A549 (cell line): ENCODE data around the gene TJP2. TPM values are rescaled to one million over a fixed set of nuclear protein-coding genes. Genes with fewer than 3 reads are reported as not detected.
A peak's percentile ranks its signal among the peaks of the same experiment; 100 is the strongest.

Source experiments
- ATAC-seq, 2 experiments: fragments of 200-7000 bp in 1 of 2; fragments of >200 bp in 1 of 2; cut with Nextera tagmentation in 1 of 2; cut with Tn5 transposase in 1 of 2; 3 replicates each; pipeline versions ENCODE4 v1.8.0 to v1.9.1; 2018 to 2020; ENCODE audit warnings: mild to moderate bottlenecking in 1 of 2, moderate library complexity in 1 of 2
- CTCF ChIA-PET: fragments of 300-600 bp; sonication (Branson Sonifier 250); formaldehyde crosslinking; extraction: SDS; loops from one replicate; lab custom pipeline; 2021; ENCODE audit warnings: antibody characterized with exemption, inconsistent platforms; lab: Yijun Ruan, JAX
- POLR2A ChIA-PET: fragments of 350-600 bp; formaldehyde crosslinking; extraction: SDS; loops from one replicate; lab custom pipeline; 2021; ENCODE audit warnings: antibody characterized with exemption, inconsistent platforms; lab: Yijun Ruan, JAX
- DNase-seq, 2 experiments: peaks; one replicate each; pipeline versions ENCODE4 v3.0.0 to v3.0.0-alpha.2; 2011 to 2016; ENCODE audit warnings: low read depth in 1 of 2, low spot score in 1 of 2
- FAIRE-seq: peaks from 2 replicates; lab custom pipeline; 2011; peaks lifted over from hg19 to GRCh38; lab: Jason Lieb, UNC
- H3K27ac ChIP-seq, 2 experiments: fragments of >200 bp; sonication (Bioruptor Twin); formaldehyde crosslinking; 3 replicates each; pipeline ENCODE4 v1.5.1; 2016 to 2017
- H3K4me1 ChIP-seq: fragments of >200 bp; sonication (Bioruptor Twin); formaldehyde crosslinking; 3 replicates; pipeline ENCODE4 v1.6.1; 2016
- H3K4me2 ChIP-seq: fragments of >200 bp; sonication (Bioruptor Twin); formaldehyde crosslinking; 3 replicates; pipeline ENCODE4 v1.6.1; 2016
- H3K4me3 ChIP-seq: fragments of >200 bp; sonication (Bioruptor Twin); formaldehyde crosslinking; 3 replicates; pipeline ENCODE4 v1.5.1; 2016
- H3K9me3 ChIP-seq: fragments of >200 bp; sonication (Bioruptor Twin); formaldehyde crosslinking; 3 replicates; pipeline ENCODE4 v1.6.1; 2016
- ATOH8 ChIP-seq: fragments of 250-450 bp; sonication (Bioruptor Pico); IDR thresholded peaks from 2 replicates; pipeline ENCODE4 v1.5.0; 2020; ENCODE audit warnings: low read depth, mild to moderate bottlenecking, moderate library complexity
- CTCF ChIP-seq: fragments of >200 bp; sonication (Bioruptor Twin); formaldehyde crosslinking; IDR thresholded peaks from 3 replicates; pipeline ENCODE4 v1.5.1; 2016
- FOXS1 ChIP-seq: fragments of 250-450 bp; sonication (Bioruptor Pico); IDR thresholded peaks from 2 replicates; pipeline ENCODE4 v1.5.0; 2020; ENCODE audit warnings: mild to moderate bottlenecking, moderate library complexity
- HDAC2 ChIP-seq: fragments of 200-600 bp; sonication (generic); IDR thresholded peaks from 2 replicates; pipeline ENCODE4 v1.6.1; 2016
- HES2 ChIP-seq: fragments of >200 bp; sonication (Bioruptor Twin); formaldehyde crosslinking; IDR thresholded peaks from 2 replicates; pipeline ENCODE4 v1.6.1; 2016
- HOXA7 ChIP-seq: fragments of 250-450 bp; sonication (Bioruptor Pico); IDR thresholded peaks from 2 replicates; pipeline ENCODE4 v1.5.0; 2020; ENCODE audit warnings: mild to moderate bottlenecking, moderate library complexity
- KDM1A ChIP-seq: fragments of 200-600 bp; sonication (generic); IDR thresholded peaks from 2 replicates; pipeline ENCODE4 v1.6.1; 2016; ENCODE audit warnings: low read depth, mild to moderate bottlenecking
- NR3C1 ChIP-seq: fragments of >200 bp; sonication (Bioruptor Twin); formaldehyde crosslinking; IDR thresholded peaks from 3 replicates; pipeline ENCODE4 v1.6.1; 2017
- POLR2A ChIP-seq: IDR thresholded peaks from 2 replicates; pipeline ENCODE4 v1.6.1; 2012; ENCODE audit warnings: mild to moderate bottlenecking, low read length
- POLR2AphosphoS2 ChIP-seq: conservative IDR thresholded peaks from 2 replicates; pipeline ENCODE4 v1.6.1; 2012; ENCODE audit warnings: low read length, improper control_type of control experiment, inconsistent platforms
- RAD21 ChIP-seq, 2 experiments: fragments of >200 bp in 1 of 2; sonication (Bioruptor Twin) in 1 of 2; formaldehyde crosslinking in 1 of 2; IDR thresholded peaks in 1 of 2; conservative IDR thresholded peaks in 1 of 2; 2 replicates in 1 of 2; 3 replicates in 1 of 2; pipeline ENCODE4 v1.6.1; 2012 to 2018; ENCODE audit warnings: inconsistent platforms in 1 of 2
- RARB ChIP-seq: fragments of 250-450 bp; sonication (Bioruptor Pico); IDR thresholded peaks from 2 replicates; pipeline ENCODE4 v1.8.0; 2021; ENCODE audit warnings: mild to moderate bottlenecking, moderate library complexity
- RCOR1 ChIP-seq: fragments of 150-350 bp; IDR thresholded peaks from 2 replicates; pipeline ENCODE4 v1.6.1; 2014; ENCODE audit warnings: antibody characterized with exemption, low read length, low read depth
- REST ChIP-seq: fragments of 200-600 bp; sonication (generic); IDR thresholded peaks from 2 replicates; pipeline ENCODE4 v1.6.1; 2016; ENCODE audit warnings: antibody characterized with exemption, mild to moderate bottlenecking, moderate library complexity
- RFX5 ChIP-seq: fragments of 450-650 bp; IDR thresholded peaks from 2 replicates; pipeline ENCODE4 v1.7.1; 2014; ENCODE audit warnings: antibody characterized with exemption, mild to moderate bottlenecking, moderate library complexity
- ZSCAN20 ChIP-seq: fragments of 250-450 bp; sonication (Bioruptor Pico); IDR thresholded peaks from 2 replicates; pipeline ENCODE4 v1.8.0; 2022; ENCODE audit warnings: mild to moderate bottlenecking, moderate library complexity
- WGBS: methylation state at CpG from one replicate; pipeline ENCODE4 v1.1.6; 2017; ENCODE audit errors: missing lambda C conversion rate; 5-methylcytosine and 5-hydroxymethylcytosine counted together
- polyA plus RNA-seq, 4 experiments: library from polyadenylated mRNA; depleted of rRNA in 3 of 4; stranded (reverse); fragments of >200 nt; fragmentation: RNase III in 1 of 4; extraction: RNeasy Plus Mini Kit Qiagen cat#74134 plus additional on column Dnase treatment in 1 of 4; gene quantifications; 2 replicates in 3 of 4; 3 replicates in 1 of 4; pipeline ENCODE4 v1.2.3, GENCODE V29; 2011 to 2017

The TJP2 gene
- polyA plus RNA-seq, 2 of the 4 experiments (the other 2 are of a cell fraction), result 1.7 to 3.6 TPM

GRCh38 chr9:69193685-69194032, 19.6 kb downstream of the TJP2 start:
- ChIA-PET CTCF (interaction anchor here (0.6 to 11.9 kb wide), 37 partner anchors 9 to 238 kb away, joined by 3 to 237 read pairs (median 6); partner anchors contain the start of genes FXN and TJP2), POLR2A (interaction anchor here (1.2 kb wide), 1 partner anchor 140 kb away, joined by 3 read pairs; no protein-coding TSS in a partner anchor)
- Histone ChIP-seq H3K4me3 (no peak overlapping the region), H3K27ac (no peak overlapping the region), H3K4me2 (no peak overlapping the region), H3K9me3 (no peaks in the 10 kb centered on the region), H3K4me1 (no peaks in the 10 kb centered on the region)
- no peak for TF ChIP-seq CTCF
- TF ChIP-seq ZSCAN20 (CRISPR knock-in tag), result no peak
- TF ChIP-seq POLR2AphosphoS2, result no peak
- peak in 1 of 2 experiments; percentile 47; a peak in 2 of 5 replicates for TF ChIP-seq RAD21 (conservative IDR thresholded peaks at IDR 0.05 in 1 of 2, IDR thresholded peaks at IDR 0.05 in 1 of 2)
- TF ChIP-seq ATOH8 (CRISPR knock-in tag), result no peak
- TF ChIP-seq POLR2A, result no peak
- peak in 1 of 2 experiments; percentile 30 for DNase-seq
- peak; percentile 76 to 78; a peak in 5 of 6 replicates for ATAC-seq
- WGBS, result 70% methylated on average over 1 of the region's 1 CpG
- FAIRE-seq, result no peak

- no peak for TF ChIP-seq RCOR1
- no peak for TF ChIP-seq NR3C1
- TF ChIP-seq HES2, result no peak
- no peak for TF ChIP-seq KDM1A
- TF ChIP-seq HOXA7, result no peak
- no peak for TF ChIP-seq RFX5
- TF ChIP-seq HDAC2, result no peak
- no peak for TF ChIP-seq RARB (CRISPR knock-in tag)
- TF ChIP-seq ATOH8 (CRISPR knock-in tag), result no peak
- no peak for TF ChIP-seq REST
- TF ChIP-seq FOXS1 (CRISPR knock-in tag), result no peak
- CTCF ChIA-PET, result interaction anchor here (0.9 to 11.9 kb wide), 9 partner anchors 8 to 160 kb away, joined by 3 to 237 read pairs (median 20); partner anchors contain the start of gene FXN
- 45% methylated on average over 5 of the region's 5 CpGs for WGBS
- DNase-seq (no peak), ATAC-seq (no peak), FAIRE-seq (no peak)
- H3K4me3 ChIP-seq, result no peak overlapping the region
- no peak overlapping the region for H3K27ac ChIP-seq
- H3K9me3 ChIP-seq, result no peaks in the 10 kb centered on the region
- no peak overlapping the region for H3K4me2 ChIP-seq
- POLR2A ChIA-PET, result interaction anchor here (0.6 kb wide), 1 partner anchor 15 kb away, joined by 3 read pairs; no protein-coding TSS in a partner anchor
- H3K4me1 ChIP-seq, result no peaks in the 10 kb centered on the region
Observed at GRCh38 chr9:69194702-69195418, 20.8 kb downstream of the TJP2 start.
